GM18870 (cell line): Measurements from ENCODE around the gene STK39.

Source experiments
- ATAC-seq: cut with Tn5 transposase; IDR thresholded peaks from one replicate; pipeline ENCODE4 v1.9.1; 2021; ENCODE audit warnings: moderate library complexity; ENCODE audit not compliant: unreplicated experiment

The STK39 gene

DNA sequence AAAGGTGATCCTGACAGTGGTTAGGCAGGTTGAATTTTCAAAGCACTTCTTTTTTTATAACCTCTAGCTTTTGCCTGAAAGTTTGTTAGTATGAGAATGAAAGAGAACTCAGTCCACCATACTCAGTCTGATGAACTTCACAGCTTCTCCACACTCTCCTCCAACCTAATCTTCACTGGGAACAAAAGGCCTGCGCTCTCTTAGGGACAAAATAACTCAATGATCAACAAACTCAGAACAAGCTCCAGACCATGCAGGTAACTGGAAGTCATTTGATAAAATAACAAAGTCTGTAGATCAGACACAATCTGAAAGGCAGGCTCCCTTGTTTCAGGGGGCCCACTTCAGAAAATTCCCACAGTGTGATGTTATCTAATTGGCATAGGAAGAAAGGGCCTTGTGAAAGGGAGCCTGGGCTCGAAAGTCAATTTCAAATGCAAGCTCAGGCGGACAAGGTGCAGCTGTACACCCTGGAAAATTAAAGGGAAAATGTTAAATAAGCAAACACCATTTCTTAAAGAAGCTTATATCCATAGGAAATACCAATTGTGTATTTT lies 142.2 kb downstream of the STK39 start:
- no peak for ATAC-seq

DNA sequence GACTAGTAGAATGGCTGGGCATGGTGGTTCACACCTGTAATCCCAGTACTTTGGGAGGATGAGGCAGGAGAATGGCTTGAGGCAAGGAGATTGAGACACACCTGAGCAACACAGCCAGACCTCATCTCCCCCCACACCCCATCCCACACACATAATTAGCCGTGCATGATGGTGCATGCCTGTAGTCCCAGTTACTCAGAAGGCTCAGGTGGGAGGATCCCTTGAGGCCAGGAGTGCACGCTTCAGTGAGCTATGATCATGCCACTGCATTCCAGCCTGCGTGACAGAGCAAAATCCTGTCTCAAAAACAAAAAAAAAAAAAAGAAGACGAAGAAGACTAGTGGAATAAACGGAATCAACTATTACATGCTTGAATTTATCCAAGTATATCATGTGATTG lies 150.0 kb downstream of the STK39 start:
- no peak for ATAC-seq

GRCh38 chr2:168096158-168096557 lies 151.2 kb downstream of the STK39 start:
- no peak for ATAC-seq

DNA sequence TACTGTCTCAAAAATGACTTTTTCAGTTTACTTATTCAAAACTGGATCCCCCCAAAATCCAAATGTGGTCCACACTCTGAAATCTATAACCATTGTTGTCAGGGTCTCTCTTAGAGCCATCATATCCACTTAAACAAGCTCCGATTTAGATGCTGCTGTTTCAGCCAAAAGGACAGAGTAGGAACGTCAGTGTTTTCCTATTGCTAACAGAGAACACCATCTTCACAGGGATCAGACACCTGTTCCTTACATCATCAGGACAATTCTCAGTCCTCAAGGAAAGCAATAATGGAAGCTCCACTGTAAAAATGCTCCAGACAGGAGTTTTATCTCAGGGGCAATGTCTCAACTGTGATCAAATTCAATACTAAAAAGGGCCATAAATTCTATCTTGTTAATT lies 155.4 kb downstream of the STK39 start:
- ATAC-seq = no peak

DNA sequence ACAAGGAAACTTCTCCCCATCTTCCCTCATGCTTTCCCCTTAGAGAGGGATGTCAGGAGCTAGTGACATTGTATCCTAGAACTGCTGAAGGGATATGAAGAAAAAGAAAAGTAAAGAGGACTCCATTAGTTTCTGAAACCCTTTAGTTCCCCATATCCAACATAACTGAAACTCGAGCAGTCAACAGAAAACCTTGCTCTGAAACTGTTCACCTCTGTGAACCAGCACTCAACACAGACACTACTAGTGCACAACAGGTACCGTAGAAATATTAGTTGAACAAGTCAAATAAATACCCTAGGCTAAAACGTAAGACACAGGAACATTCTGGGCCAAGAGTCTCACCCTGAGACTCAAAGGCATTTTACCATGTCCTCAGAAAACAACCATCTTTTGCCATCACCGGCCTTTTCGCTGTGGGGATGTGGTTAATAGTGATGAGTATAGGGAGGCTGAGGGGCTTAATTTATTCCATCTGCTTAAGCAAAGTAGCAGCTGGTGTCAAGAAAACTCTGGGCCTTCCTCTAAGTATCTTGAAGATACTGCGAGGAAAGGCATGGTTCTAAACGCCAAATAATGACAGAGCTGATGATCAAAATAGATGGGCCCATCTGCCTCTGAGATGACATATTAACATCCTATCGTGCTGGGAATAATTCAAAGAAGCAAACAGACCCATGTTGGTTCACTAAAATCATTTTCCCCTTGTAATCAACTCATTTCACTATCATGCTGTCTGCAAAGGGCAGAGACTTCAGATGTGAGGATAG lies 156.8 kb downstream of the STK39 start:
- ATAC-seq = peak; percentile 90

DNA sequence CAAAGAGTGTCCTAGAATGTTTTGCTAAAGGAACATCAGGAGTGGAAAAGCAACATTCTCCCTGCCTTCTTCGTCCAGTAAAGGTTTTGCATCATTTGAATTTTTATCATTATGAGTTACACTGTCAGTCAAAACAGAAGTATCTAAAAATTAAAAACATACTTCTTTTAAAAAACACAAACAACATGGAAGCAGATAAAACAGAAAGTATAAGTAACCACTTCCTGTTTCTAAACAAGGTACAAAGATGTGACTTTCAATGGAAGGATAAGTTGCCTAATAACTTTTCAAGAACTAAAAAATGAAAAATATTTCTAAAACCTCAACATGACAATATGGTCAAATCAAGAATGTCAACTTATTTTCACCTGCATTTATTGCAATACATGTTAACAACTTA lies 158.2 kb downstream of the STK39 start:
- ATAC-seq = no peak

- ATAC-seq = no peak
These were observed 160.0 kb downstream of the STK39 start for GRCh38 chr2:168087401-168087800.

GRCh38 chr2:168086851-168087250 lies 160.5 kb downstream of the STK39 start:
- ATAC-seq = no peak

DNA sequence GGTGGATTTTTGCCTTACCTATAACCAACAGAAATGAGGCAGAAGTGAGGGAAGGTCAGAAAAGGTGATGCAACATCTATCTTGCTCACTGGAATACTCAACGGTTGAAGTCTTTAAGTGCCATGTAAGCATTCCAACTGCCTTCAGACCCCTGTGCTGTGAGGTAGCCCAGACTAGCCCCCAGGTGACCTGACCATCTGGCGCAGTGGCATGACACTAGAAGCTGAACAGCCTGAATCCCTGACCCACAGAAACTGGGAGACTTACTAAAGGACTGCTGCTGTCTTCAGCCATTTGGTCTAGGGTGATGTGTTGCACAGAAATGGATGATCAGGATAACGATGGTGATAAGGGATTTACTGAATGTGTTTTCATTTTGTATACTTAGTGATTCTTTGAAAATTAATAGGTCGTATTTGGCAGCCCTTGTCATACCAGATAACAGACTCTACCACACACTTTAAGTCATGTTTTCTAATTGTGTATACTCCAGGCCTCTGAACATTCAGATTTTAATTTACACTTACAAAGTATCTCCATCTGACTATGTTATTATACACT lies 161.5 kb downstream of the STK39 start:
- no peak for ATAC-seq

DNA sequence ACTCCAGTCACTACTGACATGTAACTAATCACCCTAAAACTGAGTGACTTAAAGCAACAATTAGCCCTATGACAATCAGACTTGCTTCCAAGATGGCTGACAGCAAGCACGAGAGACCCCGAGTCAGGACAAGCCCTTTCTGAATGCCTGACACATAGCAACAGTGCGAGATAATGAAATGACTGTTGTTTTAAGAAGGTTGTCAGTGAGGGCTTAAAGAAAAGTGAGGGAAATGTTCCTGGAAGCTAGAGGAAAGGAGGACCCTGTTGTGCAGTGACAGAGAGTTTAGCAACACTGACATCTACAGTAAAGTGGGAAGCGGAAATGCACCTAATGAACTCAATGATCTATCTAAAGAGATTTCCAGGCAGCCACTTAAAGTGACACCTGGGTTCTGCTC lies 163.1 kb downstream of the STK39 start:
- no peak for ATAC-seq

GRCh38 chr2:168081452-168081851 lies 165.9 kb downstream of the STK39 start:
- peak; percentile 84 for ATAC-seq

DNA sequence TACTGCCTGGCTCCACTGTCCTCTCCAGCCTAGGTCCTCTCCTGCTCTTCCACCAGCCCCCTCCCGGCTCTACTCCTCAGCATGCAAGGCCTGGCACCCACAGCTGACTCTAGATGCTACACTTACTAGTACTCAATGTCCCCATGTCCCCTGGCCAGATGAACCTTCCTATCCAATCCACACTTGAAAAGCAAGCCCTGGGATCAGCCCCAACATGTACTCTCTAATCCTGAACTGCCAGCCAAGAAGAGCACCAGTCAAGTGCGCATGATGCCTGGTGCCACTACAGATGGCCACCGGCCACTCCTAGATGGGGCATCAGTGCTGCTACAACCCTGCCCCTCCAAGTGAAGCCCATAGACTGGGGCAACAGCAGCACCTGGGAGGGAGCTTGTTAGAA lies 168.2 kb downstream of the STK39 start:
- ATAC-seq = no peak

GRCh38 chr2:168076731-168077130 lies 170.7 kb downstream of the STK39 start:
- no peak for ATAC-seq

GRCh38 chr2:168075446-168075845 lies 171.9 kb downstream of the STK39 start:
- no peak for ATAC-seq

DNA sequence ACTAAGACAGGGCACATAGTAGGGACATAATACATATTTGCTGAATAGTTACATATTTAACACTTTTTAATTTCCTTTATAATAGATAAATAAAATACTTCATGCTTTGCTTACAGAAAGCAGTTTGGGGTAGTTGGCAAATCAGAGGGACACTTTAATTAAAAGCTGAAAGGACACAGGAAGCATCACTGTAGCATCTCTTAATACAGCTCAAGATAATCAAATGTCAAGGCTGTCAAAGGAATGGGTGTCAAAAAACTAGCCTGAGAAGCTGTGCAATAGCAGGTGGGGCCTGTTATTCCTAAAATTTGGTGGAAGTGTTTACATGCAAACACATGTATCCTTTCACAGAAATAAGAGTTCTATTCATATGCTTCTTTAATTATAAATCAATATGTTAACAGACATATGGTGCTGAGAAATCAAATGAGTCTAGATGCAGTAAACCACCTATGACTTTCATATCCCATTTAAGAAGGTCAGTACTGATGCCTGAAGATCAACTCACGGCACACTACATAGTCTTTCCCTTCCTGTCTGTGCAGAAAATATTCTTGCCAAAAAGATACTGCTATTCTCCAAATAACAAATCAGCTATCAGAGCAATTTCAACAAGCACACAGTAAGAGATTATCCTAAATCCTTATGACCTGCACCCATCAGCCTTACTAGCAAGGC lies 174.6 kb downstream of the STK39 start:
- no peak for ATAC-seq

DNA sequence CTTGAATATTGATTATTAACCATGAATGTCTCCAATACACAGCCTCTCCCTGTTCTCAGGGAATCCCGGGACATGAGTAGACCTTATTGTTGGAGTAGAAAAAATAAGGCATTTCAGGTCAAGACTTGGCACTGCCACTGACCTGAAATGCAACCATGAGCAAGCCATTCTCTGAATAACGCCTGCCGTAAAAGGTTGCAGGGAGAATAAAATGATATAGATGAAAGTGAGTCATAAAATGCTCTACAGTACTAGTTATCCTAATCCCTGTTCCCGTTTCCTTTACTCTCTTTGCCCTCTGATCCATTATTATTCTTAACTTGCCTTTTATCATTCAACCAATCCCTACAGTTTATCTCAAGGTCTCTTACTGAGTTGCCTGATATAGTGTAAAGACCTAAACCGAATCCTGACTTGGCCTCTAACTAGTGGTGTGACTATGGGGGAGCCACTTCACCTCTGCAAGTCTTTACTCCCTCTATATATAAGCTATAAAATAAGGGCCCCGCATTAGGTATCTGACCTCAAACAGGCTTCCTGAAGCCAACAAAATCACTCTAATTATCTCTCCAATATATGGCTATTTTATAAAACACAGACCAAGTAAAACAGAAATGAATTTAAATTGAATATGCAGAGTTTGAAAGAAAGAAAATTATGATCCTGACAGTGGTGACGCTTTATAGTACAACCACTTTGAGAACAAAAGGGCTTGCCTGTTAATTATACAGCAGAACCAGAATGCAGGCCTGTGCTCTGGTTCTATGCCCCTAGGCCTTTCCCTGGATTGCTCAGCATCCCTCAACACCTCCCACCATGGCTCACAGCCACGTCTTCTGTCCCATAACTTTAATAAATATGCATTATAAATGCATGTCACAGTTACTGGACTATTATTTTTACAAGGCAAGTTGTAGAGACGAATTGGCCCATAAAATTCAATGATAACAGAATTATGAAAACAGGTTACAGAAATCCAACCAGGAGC lies 183.1 kb downstream of the STK39 start:
- ATAC-seq = no peak

DNA sequence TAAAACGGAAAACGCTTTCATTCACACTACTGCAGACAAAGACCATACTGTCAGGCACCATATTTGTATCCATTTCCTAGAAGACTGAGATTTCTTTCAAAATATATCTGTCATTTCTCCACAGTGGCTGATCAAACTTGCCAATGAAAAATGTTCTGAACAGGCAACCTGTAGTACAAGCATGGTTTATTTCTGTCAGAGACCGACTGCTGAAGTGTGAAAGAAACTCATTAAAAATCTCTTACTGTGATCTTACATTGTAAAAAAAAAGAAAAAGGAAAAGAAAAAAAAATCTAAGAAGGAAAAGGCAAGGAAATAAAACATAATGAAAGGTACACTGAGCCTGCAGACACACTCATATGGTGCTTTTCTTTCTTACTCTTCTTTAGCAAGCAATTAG lies 184.5 kb downstream of the STK39 start:
- no peak for ATAC-seq

- ATAC-seq = no peak
These were observed 185.3 kb downstream of the STK39 start for GRCh38 chr2:168062054-168062453.

DNA sequence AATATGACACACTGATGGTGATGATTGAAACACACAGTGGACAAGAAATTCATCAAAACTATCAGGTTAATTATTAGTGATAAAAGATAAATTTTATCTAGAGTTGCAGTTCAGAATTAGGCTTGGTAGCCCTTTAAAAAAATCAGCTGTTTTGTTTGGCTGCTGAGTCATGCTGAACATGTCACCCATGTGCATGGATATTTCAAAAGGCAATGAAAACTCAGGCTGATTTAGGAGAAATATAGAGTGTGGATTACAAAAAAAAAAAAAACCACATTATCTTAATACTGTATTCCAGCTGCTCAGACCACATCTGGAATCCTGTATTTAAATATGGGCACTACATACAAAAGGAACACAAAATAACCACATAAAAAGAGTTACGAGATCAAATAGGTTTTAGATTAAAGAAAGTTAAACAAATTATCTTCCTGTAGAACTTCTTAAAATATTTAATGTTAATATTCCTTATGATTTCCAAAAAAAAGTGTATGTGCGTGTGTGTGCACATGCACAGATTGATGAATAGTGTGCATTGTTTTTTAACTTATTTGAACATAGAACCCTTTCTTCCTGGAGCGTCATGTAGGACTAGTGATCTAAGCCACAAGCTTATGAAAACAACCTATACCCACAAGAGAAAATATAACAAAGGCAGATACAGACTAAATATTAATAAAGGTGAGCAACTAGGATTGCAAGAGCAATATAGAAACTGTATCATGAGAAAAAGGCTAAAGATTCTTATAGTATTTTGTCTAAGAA lies 186.2 kb downstream of the STK39 start:
- no peak for ATAC-seq

GRCh38 chr2:168059758-168060157 lies 187.6 kb downstream of the STK39 start:
- ATAC-seq = no peak
